Measurements from ENCODE around the gene EPHA1.
"Not testable (repeated sequence)": the region's sequence is repeated elsewhere in the genome, so short reads cannot be mapped to it uniquely, and the experiment has no call there.

The EPHA1 gene

DNA sequence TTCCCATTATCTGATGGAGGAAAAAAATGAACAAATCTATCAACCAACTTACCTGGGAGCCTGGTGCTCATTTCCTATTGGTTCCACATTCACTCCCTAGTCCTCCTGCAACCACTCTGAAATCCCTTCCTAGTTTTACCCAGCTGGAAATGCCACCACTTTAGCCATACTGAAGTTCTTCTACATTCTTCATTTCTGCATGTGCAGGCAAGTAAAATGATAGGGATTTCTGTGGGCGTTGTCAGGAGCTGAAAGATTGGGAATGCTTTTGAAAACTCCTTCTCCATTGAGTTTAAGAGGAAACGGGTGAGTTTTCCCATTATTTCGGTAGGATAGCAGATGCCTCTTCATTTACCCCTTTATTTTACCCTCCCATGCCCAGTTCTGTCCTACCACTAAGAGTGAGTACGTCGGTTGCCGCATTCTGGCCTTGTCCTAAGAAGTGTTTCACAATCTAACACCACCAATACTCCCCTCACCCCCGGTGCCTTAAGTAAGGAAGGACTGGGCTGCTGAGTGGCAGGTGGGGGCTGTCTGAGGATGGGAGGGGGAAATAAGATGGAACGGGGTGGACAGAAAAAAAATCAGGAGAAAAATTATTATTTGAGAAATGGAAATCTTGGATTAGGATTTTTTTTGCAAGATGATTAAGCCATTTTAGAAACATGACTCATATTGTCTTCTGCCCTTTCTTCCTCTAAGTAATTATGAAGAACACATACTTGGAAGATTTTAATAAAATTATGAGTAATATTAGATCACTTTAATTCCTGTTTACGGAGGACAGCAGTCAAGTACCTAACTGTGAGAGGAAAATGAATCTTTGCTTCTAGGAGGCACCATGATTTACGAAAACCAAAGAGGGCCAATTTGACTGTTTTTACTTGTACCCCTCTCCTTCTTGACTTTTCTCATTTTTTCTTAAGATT, 21.4 kb upstream of the EPHA1 start:
- no peak for DNase-seq

DNA sequence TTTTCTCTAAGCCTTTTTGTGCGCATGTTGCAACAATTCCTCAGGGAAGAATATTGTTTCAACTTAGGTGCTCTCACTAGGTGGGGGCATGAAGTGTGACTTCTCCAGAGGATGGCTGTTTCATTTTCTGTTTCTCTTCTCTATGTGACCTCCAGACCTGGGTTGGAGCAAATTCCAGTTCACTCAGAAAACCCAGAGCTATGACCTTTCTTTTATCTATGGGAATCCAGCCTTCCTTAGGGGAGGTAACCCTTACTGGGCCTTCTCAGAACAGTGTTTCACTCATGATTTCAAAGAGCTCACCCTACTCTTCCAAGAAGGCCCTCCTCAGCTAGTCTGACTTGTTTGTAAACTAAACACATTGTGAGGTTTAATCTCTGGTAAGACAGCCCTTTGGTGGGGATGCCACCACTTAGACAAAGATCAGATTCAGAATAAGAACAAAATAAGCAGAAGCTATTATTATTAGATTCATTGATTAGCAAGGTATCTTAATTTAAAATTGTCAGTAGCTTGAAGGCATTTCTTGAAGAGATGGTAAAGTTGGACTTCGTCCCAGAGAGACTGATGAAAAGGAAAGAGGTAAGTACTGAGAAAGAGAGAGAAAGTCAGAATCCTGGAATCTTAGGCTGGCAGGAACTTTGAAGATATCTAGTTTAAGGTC, 18.0 kb upstream of the EPHA1 start:
- DNase-seq, result no peak

DNA sequence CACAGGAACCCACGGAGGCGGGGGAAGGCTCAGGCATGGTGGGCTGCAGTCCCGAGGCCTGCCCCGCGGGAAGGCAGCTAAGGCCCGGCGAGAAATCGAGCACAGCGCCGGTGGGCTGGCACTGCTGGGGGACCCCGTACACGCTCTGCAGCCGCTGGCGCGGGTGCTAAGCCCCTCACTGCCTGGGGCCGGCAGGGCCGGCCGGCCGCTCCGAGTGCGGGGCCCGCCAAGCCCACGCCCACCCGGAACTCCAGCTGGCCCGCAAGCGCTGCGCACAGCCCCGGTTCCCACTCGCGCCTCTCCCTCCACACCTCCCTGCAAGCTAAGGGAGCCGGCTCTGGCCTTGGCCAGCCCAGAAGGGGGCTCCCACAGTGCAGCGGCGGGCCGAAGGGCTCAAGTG, 15.8 kb upstream of the EPHA1 start:
- DNase-seq, result not testable (repeated sequence)

DNA sequence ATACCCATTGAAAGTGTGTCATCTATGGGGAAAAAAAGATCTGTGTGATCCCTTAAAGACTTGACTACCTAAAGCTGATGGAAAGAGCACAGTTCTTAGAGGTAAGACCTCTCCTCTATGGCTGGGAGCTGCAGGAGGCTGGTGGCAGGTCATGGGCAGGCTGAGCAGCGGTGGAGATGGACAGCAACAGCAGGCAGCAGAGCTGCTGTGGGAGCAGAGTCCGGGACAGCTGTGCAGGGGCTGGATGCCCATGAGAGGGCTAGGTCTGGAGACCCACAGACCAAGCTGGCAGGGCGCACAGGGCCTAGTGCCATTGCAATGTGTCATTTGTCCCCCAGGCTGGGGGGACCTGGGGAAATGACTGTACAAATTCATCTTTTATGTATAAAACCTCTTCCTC, 13.4 kb upstream of the EPHA1 start:
- no peak for DNase-seq

DNA sequence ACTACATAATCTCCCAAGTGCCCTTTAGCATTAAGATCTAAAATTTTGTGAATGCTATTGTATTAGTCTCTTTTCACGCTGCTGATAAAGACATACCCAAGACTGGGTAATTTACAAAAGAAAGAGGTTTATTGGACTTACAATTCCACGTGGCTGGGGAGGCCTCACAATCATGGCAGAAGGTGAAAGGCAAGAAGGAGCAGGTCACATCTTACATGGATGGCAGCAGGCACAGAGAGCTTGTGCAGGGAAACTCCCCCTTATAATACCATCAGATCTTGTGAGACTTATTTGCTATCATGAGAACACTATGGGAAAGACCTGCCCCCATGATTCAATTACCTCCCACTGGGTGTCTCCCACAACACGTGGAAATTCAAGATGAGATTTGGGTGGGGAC, 12.0 kb upstream of the EPHA1 start:
- DNase-seq, result not testable (repeated sequence)

DNA sequence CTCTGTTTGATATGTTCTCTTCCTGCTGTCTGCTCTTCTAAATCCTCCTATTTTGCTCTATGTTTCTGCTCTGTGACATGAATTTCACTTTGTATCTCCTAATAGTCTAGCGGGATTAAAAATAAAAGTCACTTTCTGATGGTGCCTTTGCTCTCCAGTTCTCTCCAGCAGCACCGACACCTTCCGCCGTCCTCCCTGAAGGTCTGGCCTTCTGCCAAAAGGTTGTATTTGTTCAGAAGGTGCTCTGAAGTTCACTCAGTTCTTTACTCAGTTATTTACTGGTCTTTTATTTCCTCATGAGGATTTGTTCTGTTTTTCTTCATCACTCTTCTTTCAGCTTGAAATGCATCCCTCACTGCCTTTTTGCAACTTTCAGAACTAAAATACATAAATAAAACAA, 11.2 kb upstream of the EPHA1 start:
- DNase-seq, result peak; percentile 30

DNA sequence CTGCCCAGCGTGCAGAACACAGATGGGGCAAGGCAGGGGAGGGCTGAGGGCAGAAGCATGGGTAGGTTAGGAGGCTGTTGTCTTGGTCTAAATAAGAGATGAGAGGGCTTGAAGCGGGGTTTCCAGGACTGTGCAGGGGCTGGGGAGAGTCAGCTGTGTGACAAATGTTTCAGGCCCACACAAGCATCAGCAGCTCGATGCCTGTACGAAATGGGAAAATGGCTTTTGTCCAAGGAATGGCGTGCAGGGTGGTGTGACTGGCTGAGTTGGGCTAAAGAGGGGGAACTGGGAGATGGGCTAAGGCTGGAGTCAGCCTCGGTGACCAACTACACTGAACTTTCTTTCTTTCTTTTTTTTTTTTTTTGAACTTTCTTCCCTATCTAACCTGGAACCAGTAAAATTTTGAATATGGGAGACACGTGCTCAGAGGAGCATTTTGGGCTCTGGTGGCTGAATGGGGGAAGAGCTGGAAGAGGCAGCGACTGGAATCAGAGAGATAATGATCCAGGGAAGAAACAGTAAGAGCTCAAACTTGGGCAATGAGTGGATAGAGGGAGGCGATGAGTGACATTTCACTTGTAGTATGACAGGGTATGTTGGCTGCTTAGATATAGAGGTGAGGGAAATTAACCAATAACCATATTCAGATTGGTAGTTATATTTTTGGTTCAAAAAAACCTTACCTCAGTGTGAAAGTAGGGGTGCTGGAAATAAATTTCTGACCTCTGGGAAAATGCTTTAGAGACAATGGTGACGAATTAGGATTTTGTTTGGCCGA, 10.2 kb upstream of the EPHA1 start:
- no peak for DNase-seq

DNA sequence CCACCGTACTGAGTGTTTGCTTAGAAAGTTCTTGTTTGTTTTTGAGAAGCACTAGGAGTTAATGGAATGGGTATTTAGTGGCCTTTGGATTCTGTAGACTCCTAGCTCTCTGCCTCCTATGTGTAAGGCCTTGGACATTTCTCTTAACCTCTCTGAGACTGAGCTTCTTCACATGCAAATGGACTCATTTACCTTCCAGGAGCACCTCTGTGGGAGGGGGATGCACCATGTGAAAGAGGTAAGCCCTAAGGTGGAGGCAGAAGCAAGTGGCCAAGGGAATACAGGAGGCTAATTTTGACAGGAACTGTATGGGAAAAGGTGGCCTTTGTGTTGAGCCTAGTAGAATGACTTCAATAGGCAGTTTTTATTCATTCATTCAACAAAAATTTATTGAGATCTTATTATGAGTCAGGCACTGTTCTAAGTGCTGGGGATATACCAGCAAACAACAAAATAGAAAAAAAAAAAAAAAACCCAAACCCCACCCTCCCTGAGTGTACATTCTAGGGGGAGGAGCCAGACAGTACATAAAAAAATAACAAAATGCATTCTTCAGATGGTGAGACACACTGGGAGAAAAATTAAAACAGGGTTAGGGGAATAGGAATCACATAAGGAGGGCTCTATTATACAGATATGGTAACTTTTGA, 9.2 kb upstream of the EPHA1 start:
- no peak for DNase-seq

DNA sequence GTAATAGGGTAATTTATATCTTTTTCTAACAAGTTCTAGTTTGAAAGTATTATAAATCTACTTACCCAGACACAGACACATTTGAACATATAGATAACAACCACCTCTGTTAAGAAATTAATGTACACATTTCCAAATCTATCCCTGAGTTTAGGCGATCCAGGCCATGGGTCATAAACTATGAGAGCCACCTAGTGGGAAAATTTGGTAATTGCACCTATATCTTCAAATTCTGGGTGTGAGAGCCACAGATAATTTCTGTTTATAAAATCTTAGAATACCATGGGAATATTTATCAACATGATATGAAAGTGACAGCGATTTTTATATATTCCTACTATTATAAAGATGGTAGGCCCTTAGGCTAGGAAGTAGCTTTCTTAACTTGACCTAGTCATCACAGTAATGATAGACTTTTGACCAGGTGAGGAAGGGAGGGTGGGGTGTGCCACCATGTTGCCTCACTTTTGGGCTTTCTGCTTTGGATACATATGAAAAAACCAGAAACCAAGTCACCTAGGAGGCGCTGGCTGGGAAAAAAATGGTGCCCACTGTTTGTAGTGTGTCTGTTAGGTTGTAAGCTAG, 8.0 kb upstream of the EPHA1 start:
- DNase-seq, result no peak

DNA sequence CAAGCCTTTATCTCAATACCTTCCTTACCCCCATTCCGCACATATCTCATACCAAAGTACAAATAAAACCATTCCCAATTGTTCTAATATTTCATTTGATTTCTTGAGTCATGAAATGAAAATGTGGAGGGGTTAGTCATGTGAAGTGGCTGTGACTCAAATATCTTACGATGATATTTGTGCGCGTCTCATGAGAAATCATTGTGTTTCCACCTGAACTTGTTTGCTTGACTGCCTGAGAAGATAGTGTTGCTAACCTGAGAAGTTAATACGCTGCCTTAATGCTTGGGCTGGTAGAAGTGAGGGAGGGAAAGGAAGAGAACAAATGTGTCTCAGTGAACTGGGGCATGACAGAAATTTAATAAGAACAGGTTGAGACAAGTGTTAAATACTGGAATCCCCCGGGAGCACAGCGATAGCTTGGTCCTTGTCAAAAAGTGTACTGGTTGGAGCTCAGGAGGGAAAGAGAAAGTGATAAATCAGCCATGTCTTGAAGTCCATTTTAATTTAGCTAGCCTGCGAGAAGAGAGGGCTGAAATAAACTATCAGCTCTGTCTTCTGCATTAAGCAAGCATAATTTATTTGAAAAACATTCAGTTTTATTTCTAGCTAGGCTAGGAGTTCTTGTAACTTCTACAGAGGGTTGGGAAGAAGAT, 7.2 kb upstream of the EPHA1 start:
- peak; percentile 31 for DNase-seq

DNA sequence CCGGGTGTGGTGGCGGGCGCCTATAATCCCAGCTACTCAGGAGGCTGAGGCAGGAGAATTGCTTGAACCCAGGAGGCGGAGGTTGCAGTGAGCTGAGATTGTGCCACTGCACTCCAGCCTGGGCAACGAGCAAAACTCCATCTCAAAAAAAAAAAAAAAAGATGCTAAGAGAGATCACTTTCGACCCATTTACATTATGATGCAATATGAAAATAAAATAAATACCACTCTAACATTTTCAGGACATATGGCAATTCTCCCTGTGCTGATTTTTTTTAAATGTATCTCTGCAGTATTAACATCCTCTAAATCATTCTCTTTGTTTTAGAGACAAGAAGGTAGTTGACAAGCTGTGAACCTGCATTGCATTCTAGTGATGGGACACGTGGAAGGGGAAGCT, 6.6 kb upstream of the EPHA1 start:
- not testable (repeated sequence) for DNase-seq

DNA sequence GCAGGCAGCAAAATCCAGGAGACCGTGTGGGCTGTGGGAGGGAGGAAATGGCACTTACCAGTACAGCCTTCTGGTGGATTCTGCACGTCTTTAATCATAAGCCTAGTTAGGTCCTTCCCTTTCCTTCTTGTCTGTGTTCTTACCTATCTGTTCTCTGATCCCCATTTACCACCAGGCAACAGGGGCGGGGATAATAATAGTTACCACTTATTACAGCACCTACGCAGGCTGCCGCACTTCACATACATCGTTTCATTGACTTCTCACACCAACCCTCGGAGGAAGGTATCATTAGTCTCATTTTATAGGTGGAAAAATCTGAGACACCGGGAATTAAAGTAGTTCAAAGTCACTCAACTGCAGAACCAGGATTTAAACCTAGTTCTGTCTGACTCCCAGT, 4.5 kb upstream of the EPHA1 start:
- no peak for DNase-seq

DNA sequence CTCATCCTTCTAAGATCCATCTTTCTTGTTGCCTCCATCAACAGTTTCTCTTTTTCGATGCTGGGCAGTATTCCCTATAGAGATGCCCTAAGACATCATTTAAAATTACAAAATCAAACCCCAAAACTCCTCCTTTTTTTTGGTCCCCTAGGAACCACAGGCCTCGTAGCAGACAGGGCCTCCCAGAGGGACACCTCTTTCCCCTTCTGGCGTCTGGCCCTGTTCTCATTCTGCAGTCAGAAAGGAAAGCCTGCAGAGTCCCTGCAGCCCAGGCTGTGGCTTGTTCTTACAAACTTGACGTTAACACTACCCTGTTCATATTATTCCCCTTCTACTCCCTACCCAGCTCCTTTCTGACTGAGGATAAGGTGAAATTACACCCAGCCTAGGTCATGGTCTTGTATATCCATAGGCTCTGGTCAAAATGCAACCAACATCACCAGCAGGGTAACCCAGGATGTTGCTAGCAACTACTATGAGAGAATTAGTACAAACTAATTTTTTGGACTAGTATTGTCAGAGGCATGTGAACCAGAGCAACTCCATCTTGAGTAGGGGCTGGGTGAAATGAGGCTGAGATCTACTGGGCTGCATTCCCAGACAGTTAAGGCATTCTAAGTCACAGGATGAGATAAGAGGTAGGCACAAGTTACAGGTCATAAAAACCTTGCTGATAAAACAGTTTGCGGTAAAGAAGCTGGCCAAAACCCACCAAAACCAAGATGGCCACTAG, 3.5 kb upstream of the EPHA1 start:
- no peak for DNase-seq

DNA sequence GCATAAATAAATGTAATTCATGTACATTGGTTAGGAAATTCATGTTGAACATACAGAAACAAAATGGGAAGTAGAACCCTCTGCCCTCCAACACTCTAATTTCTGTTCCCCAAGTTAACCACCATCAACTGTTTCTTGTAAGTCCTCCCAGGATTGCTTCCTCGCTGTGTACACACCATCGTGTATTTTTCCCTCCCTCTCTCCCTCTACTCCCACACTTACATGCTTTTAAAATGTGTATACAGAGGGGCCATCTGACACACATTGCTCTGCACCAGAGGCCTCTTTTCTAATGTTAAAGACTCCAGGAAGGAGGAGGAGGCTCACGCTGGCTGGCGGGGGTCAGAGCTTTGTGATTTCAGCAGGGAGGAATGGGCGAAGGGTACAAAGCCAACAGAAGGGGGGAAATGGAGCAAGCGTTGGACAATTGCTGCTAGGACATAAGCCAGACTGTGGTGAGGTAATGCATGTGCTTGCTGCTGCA, 1.9 kb upstream of the EPHA1 start:
- no peak for DNase-seq

DNA sequence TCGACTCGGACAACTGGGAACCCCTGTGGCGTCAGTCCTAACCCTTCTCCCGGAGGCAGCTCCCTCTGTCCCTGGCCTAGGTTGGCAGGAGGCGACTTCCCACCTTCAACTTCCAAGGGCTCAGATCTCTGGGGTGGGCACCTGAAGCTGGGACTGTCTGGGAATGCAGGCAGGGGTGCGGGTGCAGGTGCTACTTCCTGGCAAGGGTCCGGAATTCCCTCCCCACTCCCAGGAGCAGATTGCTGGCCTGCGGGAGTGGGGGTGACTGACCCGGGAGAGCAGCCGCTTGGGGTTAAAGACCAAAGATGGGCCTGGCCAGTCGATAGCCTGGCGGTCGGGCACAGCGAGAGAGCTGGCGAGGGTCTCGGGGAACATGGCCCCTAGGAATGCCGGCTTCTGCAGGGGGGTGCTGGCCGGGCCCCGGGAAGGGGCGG, 387 bp downstream of the EPHA1 start:
- DNase-seq, result no peak

DNA sequence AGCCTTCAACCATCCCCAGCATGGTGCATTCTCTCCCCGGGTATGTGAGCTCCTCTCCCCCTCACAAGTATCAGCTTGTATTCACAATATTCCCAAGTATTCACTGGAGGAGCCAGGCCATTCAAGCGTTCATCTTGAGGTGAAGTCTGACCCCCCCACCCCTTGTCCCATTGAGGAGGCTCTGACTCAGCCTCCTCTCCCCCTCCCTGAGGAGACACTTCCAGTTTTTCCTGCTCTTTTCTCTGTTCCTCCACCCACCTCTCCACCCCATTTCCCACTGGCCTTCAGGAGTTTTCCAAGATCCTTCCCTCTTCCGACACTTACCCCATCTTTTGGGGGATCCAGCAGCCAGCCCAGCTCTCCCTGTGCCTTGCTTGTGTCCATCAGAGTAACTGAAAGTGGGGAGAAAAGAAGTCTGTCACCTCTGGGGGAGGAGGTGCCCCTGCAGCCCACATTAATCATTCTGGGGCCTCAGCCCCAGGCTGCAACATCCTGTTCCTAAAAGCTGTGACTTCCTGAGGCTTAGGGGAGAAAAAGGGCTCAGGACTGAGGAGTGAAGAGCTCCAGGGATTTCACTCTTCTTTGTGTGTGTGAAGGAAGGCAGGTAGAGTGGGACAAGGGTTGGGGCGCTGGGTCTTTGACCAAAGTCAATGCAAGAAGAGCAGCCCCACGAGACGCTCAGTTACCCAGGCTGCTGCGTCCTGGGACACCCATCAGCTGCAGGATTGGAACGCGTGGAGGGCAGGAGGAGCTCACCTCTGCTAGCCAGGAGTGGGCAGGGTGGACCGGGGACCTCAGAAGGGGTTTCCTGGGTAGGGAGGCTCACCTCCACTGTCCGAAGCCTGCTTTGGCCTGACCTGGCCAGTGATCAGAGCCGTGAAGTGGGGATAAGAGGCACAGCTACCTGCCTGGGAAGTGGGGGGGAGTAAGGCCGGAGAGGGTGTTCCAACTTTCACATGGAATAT, 1.1 kb downstream of the EPHA1 start:
- no peak for DNase-seq

DNA sequence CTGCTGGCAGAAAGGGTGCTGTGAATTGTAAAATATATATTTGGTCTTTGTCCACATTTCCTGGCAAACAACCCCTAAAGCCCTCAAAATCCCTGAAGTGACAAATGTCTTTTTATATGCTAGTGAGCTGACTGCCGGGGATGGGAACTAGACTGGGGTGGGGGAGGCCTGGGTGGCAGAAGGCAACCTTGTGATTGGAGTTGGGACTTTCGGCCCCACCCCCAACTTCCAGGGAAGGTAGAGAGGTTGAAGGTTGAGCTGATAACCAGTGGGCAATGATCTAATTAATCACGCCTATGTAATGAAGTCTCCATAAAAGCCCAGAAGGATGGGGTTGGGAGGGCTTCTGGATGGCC, 2.7 kb downstream of the EPHA1 start:
- no peak for DNase-seq

DNA sequence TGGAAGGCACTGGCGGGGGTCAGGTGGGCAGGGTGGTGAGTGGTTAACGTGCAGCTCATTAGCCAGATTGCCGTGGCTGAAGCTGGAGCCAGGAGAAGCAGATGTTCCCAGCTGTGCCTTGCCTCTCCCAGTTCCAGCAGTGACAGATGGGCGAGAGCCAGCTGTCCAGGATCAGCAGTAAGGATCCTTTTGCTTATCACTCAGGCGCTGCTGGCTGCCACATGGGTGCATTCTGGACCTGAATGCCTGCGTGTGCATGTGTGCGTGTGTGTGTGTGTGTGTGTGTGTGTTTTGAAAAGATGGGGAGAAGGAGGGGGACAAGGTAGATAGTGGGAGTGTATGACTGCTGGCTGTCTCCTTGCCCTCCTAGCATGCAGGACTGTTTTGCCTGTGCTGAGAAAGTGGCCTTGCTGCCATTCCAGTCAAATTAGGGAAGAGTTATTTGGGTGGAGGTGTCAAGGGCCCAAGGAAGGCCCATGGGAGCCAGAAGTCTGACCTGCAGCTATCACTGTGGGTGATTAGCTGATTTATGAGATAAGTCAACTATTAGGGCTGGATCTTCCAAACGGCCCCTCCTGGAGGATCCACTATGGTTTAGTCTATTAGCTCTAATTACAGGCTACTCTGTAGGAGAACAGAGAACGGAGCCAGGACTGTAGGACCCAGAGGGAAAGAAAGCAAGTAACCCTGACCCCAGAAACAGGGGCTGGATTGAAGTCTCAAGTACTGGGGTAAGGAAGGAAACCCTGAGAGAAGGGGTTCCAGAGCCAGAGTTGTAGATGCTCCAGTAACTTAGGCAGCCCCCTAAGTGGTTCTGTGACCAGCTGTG, 3.3 kb downstream of the EPHA1 start:
- no peak for DNase-seq

DNA sequence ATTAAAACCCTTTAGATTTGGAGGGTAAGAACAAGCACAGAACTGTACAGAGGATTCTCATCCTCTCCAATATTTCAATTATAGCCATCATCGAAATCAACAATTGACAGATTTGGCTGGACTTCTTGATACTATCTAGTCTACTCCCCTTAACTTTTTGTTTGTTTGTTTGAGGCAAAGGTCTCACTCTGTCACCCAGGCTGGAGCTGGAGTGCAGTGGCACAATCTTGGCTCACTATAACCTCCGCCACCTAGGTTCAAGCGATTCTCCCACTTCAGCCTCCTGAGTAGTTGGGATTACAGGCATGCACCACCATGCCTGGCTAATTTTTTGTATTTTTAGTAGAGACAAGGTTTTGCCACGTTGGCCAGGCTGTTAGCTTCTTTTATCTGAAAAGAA, 6.4 kb downstream of the EPHA1 start:
- not testable (repeated sequence) for DNase-seq

All from DMS79 (cell line).